Osteoblast (primary cell): ENCODE data around the gene MYL6B. TPM values are rescaled to one million over a fixed set of nuclear protein-coding genes. Genes with fewer than 3 reads are reported as not detected.

Source experiments
- DNase-seq: peaks from one replicate; pipeline ENCODE4 v3.0.0; 2011; ENCODE audit warnings: low spot score, mixed read lengths; ENCODE audit not compliant: insufficient read length; ENCODE audit errors: missing footprints
- H2AFZ ChIP-seq: 2 replicates; pipeline ENCODE4 v1.6.0; 2011; ENCODE audit warnings: mild to moderate bottlenecking, low read length
- H3K27ac ChIP-seq: 2 replicates; pipeline ENCODE4 v1.5.1; 2011; ENCODE audit warnings: mild to moderate bottlenecking, low read depth, low read length, moderate library complexity
- H3K27me3 ChIP-seq: 2 replicates; pipeline ENCODE4 v1.6.0; 2012; ENCODE audit warnings: mild to moderate bottlenecking, control low read depth, inconsistent platforms, low read length, moderate library complexity; ENCODE audit not compliant: insufficient read depth
- H3K36me3 ChIP-seq: 2 replicates; pipeline ENCODE4 v1.5.1; 2011; ENCODE audit warnings: mild to moderate bottlenecking, low read length, control low read depth, moderate library complexity; ENCODE audit not compliant: insufficient read depth
- H3K4me1 ChIP-seq: 2 replicates; pipeline ENCODE4 v1.5.1; 2011; ENCODE audit warnings: mild to moderate bottlenecking, low read length, control low read depth, moderate library complexity; ENCODE audit not compliant: insufficient read depth
- H3K4me2 ChIP-seq: 2 replicates; pipeline ENCODE4 v1.6.0; 2011; ENCODE audit warnings: mild to moderate bottlenecking, low read length; ENCODE audit not compliant: insufficient read depth
- H3K4me3 ChIP-seq: fragments of 200-600 bp; sonication (generic); 3 replicates; pipeline ENCODE4 v1.5.1; 2012; ENCODE audit warnings: mild to moderate bottlenecking, low read length, inconsistent platforms; ENCODE audit not compliant: insufficient read depth
- H3K79me2 ChIP-seq: 2 replicates; pipeline ENCODE4 v1.6.0; 2012; ENCODE audit warnings: mild to moderate bottlenecking, low read length, control low read depth, inconsistent platforms; ENCODE audit not compliant: insufficient read depth
- H3K9me3 ChIP-seq: 2 replicates; pipeline ENCODE4 v1.5.1; 2011; ENCODE audit warnings: low read depth, low read length, control low read depth
- H4K20me1 ChIP-seq: 2 replicates; pipeline ENCODE4 v1.6.0; 2012; ENCODE audit warnings: mild to moderate bottlenecking, low read length, control low read depth; ENCODE audit not compliant: insufficient read depth
- total RNA-seq: library from RNA; depleted of rRNA; stranded (reverse); fragments of >200 nt; gene quantifications from 2 replicates; pipeline ENCODE4 v1.2.3, GENCODE V29; 2012
- TF ChIP-seq, protein P1 (sequence below): IDR thresholded peaks from 2 replicates; pipeline ENCODE4 v1.5.1; 2011; ENCODE audit warnings: mild to moderate bottlenecking, low read depth, low read length, moderate library complexity; ENCODE audit errors: extremely low read depth

MYL6B gene
- total RNA-seq, 1 donor = 53.9 TPM

DNA sequence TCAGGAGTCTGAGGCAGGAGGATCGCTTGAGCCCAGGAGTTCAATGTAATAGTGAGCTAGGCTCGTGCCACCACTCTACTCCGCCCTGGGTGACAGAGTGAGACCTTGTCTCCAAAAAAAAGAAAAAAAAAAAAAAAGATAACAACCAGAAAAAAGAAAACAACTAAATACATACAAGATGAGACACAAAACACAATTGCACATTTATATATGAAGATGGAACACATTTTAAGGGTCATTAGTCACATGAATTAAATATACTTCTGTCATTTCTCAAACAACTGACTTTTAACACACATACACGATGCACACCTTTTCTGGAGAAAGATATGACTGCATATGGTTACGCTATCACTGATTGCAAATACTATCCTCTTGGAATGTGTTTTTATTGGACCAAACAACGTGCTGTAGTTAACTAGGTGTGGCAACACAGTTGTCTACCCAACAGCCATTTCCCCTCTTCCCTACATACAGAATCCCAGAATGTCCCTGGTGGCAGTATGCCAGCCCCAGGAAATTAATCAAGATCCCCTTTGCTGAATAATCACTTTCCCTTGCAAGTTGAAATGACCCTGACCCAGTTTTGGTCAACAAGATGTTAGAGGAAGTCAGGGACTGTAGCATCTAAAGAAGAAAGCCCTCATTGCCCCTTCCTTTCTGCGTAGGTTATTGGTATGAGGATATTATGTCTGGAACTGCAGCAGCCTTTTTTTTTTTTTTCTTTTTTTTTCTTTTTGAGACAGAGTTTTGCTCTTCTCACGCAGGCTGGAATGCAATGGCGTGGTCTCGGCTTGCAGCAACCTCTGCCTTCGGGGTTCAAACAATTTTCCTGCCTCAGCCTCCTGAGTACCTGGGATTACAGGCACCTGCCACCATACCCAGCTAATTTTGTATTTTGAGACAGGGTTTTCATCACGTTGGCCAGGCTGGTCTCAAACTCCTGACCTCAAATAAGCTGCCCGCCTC, 5.6 kb upstream of the MYL6B start:
- Histone ChIP-seq H4K20me1 (no peaks in the 10 kb centered on the region), H3K27me3 (no peaks in the 10 kb centered on the region), H3K9me3 (no peaks in the 10 kb centered on the region), H3K4me1 (peaks cover 11% of the 10 kb centered on the region), H3K4me3 (no peak overlapping the region), H3K4me2 (no peak overlapping the region), H3K79me2 (no peaks in the 10 kb centered on the region), H3K36me3 (peaks cover 24% of the 10 kb centered on the region), H2AFZ (no peak overlapping the region), H3K27ac (no peak overlapping the region)
- TF ChIP-seq, protein P1, sequence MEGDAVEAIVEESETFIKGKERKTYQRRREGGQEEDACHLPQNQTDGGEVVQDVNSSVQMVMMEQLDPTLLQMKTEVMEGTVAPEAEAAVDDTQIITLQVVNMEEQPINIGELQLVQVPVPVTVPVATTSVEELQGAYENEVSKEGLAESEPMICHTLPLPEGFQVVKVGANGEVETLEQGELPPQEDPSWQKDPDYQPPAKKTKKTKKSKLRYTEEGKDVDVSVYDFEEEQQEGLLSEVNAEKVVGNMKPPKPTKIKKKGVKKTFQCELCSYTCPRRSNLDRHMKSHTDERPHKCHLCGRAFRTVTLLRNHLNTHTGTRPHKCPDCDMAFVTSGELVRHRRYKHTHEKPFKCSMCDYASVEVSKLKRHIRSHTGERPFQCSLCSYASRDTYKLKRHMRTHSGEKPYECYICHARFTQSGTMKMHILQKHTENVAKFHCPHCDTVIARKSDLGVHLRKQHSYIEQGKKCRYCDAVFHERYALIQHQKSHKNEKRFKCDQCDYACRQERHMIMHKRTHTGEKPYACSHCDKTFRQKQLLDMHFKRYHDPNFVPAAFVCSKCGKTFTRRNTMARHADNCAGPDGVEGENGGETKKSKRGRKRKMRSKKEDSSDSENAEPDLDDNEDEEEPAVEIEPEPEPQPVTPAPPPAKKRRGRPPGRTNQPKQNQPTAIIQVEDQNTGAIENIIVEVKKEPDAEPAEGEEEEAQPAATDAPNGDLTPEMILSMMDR = no peak
- DNase-seq = no peak

DNA sequence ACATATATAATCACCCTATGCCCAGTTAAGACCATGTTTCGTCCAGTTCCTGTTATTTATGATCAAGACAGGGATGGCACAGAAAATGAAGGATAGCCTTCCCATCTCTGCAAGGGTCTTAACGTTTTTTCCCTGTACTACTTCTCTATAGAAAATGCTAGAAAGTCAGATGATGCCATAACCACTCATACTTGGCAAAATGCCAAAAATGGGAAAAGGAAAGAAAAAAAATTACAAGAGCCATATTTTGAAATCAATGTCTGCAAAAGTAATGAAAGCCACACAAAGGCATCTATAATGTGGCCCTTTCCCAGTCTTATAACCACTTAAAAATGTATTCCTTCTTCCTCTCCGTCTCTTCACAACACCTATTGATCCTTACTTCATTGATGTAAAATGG, 1.8 kb upstream of the MYL6B start:
- H3K79me2 ChIP-seq = peaks cover 15% of the 10 kb centered on the region
- H2AFZ ChIP-seq = no peak overlapping the region
- TF ChIP-seq, protein P1 = no peak
- H3K27ac ChIP-seq = no peak overlapping the region
- H3K4me3 ChIP-seq = no peak overlapping the region
- H4K20me1 ChIP-seq = no peaks in the 10 kb centered on the region
- DNase-seq = no peak
- peaks cover 7% of the 10 kb centered on the region for H3K36me3 ChIP-seq
- no peak overlapping the region for H3K4me2 ChIP-seq
- peaks cover 21% of the 10 kb centered on the region for H3K4me1 ChIP-seq
- H3K9me3 ChIP-seq = no peaks in the 10 kb centered on the region
- no peaks in the 10 kb centered on the region for H3K27me3 ChIP-seq

DNA sequence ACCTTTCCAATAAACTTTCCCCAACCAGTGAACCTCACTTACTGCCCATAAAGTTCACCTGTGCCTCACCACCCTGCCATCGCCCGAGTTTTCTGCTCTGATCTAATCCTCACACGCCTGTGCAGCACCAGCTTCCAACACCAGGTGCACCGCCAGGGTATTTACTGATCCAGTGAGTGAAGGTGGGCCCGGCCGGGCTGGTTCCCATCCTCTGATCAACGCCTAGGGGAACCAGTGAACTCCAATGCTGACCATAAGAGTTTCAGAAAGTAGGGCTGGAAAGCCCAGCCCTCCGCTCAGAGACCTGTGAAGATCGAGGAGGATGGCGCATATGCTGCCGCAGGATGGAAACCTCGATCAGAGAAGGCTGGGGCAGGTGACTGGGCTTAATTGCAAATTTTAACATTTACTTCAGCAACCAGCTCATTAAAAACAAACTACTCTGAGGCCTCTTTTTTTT, 685 bp upstream of the MYL6B start:
- H3K4me3 ChIP-seq = peak overlapping the region; percentile 88
- H4K20me1 ChIP-seq = no peaks in the 10 kb centered on the region
- peak overlapping the region; percentile 90 for H3K4me2 ChIP-seq
- TF ChIP-seq, protein P1 = peak; percentile 33
- H3K27ac ChIP-seq = peak overlapping the region; percentile 76
- no peaks in the 10 kb centered on the region for H3K27me3 ChIP-seq
- DNase-seq = no peak
- peaks cover 19% of the 10 kb centered on the region for H3K4me1 ChIP-seq
- H3K9me3 ChIP-seq = no peaks in the 10 kb centered on the region
- peaks cover 11% of the 10 kb centered on the region for H3K36me3 ChIP-seq
- H2AFZ ChIP-seq = peak overlapping the region; percentile 95
- peaks cover 15% of the 10 kb centered on the region for H3K79me2 ChIP-seq
